ENCODE results near the gene GPR137B.

DNA sequence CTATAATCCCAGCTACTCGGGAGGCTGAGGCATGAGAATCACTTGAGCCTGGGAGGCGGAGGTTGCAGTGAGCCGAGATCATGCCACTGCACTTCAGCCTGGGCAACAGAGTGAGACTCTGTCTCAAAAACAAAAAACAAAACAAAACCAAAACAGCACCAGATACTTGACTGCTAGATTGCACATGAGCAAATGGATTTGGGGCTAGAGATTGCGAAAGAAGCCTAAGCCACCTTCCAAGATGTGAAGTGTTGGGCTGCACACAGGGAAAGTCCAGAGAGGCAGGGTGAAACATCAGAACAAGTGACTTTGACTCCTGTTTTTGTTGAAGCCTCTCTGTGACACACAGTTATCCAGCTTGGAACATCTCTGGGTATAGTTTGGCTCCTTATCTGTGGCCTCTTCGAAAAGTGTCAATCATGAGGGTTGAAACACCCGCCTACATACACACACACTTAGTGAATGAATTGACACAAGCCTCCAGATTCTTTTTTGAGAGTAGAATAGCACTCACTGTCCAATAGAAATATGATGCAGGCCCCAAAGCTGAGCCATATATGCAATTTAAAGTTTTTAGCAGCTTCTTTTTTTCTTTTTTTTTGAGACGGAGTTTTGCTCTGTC is 34.2 kb upstream of the GPR137B start:
- TF ChIP-seq, protein P1, sequence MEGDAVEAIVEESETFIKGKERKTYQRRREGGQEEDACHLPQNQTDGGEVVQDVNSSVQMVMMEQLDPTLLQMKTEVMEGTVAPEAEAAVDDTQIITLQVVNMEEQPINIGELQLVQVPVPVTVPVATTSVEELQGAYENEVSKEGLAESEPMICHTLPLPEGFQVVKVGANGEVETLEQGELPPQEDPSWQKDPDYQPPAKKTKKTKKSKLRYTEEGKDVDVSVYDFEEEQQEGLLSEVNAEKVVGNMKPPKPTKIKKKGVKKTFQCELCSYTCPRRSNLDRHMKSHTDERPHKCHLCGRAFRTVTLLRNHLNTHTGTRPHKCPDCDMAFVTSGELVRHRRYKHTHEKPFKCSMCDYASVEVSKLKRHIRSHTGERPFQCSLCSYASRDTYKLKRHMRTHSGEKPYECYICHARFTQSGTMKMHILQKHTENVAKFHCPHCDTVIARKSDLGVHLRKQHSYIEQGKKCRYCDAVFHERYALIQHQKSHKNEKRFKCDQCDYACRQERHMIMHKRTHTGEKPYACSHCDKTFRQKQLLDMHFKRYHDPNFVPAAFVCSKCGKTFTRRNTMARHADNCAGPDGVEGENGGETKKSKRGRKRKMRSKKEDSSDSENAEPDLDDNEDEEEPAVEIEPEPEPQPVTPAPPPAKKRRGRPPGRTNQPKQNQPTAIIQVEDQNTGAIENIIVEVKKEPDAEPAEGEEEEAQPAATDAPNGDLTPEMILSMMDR (conservative IDR thresholded peaks at IDR 0.05 in 1 of 2, IDR thresholded peaks at IDR 0.05 in 1 of 2; ENCODE audit: low read depth in 1 of 2, low read length in 2 of 2): no peak
- no peak for TF ChIP-seq EZH2 (IDR thresholded peaks at IDR 0.05; ENCODE audit: low read length, missing control alignments)

Data from fibroblast of lung (primary cell).